ENCODE measurements around the gene FLVCR2.
"Not testable (repeated sequence)": the region's sequence is repeated elsewhere in the genome, so short reads cannot be mapped to it uniquely, and the experiment has no call there.

FLVCR2 gene

GRCh38 chr14:75595226-75595625 lies 16.8 kb downstream of the FLVCR2 start:
- DNase-seq (ENCODE audit: low read depth in 2 of 2) = no peak

GRCh38 chr14:75597149-75597548 lies 18.7 kb downstream of the FLVCR2 start:
- no peak for DNase-seq (ENCODE audit: low read depth in 2 of 2)

DNA sequence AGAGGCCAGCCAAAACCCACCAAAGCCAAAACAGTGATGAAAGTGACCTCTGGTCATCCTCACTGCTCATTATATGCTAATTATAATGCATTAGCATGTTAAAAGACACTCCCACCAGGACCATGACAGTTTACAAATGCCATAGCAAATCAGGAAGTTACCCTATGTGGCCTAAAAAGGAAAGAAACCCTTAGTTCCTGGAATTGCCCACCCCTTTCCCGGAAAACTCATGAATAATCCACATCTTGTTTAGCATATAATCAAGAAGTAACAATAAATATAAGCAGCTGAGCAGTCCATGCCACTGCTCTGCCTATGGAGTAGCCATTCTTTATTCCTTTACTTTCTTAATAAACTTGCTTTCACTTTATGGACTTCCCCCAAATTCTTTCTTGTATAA lies 21.7 kb downstream of the FLVCR2 start:
- DNase-seq (ENCODE audit: low read depth in 2 of 2) = not testable (repeated sequence)

- DNase-seq (ENCODE audit: low read depth in 2 of 2) = not testable (repeated sequence)
Observed at GRCh38 chr14:75601061-75601460, 22.6 kb downstream of the FLVCR2 start.

DNA sequence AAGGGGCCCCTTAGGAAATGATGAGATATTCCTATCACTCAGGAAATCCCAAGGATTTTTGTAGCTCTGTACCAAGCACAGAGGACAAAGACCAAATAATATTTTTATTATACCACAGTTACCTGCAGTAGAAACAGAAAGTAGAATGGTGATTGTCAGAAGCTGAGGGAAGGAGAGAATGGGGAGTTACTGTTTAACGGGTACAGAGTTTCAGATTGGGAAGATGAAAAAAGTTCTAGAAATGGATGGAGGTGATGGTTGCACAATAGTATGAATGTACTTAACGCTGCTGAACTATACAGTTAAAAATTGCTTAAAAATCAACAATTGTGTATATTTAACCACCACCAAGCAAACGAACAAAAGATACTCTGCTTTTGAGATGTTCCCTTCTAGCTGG lies 24.1 kb downstream of the FLVCR2 start:
- no peak for DNase-seq (ENCODE audit: low read depth in 2 of 2)

GRCh38 chr14:75604979-75605851 lies 26.8 kb downstream of the FLVCR2 start:
- DNase-seq (ENCODE audit: low read depth in 2 of 2) = no peak

- DNase-seq (ENCODE audit: low read depth in 2 of 2) = no peak
Observed at GRCh38 chr14:75605916-75606315, 27.5 kb downstream of the FLVCR2 start.

GRCh38 chr14:75607044-75607443 lies 28.6 kb downstream of the FLVCR2 start:
- DNase-seq (ENCODE audit: low read depth in 2 of 2) = no peak

GRCh38 chr14:75607842-75608640 lies 29.6 kb downstream of the FLVCR2 start:
- no peak for DNase-seq (ENCODE audit: low read depth in 2 of 2)

DNA sequence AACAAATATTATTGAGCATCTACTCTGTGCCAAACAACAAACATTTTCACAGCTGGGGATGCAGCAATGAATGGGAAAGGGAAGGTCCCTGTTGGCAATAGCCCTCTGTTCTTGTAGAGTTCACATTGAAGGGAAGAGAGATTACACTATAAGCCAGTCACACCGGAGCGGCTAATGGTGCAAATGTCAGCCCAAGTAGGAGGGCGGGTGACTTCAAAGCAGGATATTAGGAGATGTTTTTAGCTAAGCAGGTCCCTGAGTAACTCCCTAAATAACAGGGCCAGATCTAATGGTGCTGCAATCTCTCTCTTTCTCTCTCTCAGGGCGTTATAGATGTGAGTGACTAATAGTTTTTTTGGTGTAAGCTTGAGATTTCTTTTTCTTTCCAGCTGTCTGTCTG lies 30.7 kb downstream of the FLVCR2 start:
- DNase-seq (ENCODE audit: low read depth in 2 of 2) = no peak

GRCh38 chr14:75609606-75610475 lies 31.4 kb downstream of the FLVCR2 start:
- DNase-seq (ENCODE audit: low read depth in 2 of 2) = no peak

DNA sequence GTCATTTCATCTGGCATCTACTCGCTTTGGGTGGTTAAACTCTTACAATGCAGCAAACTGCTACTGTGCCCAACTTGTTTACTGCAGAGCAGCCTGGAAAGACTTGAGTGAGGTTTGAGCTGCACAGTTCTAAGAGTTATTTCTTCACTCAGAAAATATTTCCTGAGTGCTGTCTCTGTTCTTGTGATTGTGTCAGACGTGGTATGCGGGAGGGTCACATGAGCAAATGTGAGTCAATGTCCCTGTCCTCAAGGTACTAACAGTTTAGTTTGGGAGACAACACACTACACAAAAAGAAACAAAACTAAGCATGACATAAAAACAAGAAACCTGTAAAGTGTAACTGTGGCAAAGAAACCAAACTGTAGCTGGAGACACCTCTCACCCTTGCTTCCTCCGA lies 32.4 kb downstream of the FLVCR2 start:
- DNase-seq (ENCODE audit: low read depth in 2 of 2) = no peak

DNA sequence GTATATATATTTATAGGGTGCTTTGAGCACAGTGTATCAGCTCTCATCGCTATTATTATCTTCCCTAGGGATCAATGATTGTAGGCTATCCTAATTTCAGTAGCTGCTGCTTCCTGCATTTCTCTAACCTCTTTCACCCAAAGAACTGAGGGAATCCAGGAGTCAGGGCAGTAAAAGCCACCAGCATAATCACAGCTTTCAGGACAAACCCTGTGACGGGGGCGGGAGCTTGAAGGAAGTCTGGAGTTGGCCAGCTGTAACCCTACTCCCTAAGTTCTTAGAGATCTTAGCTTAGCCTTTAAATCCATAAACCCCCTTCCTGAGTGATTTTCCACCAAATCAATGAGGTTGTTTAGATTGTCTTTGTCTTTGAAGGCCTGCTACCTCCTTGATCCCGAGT lies 33.7 kb downstream of the FLVCR2 start:
- no peak for DNase-seq (ENCODE audit: low read depth in 2 of 2)

DNA sequence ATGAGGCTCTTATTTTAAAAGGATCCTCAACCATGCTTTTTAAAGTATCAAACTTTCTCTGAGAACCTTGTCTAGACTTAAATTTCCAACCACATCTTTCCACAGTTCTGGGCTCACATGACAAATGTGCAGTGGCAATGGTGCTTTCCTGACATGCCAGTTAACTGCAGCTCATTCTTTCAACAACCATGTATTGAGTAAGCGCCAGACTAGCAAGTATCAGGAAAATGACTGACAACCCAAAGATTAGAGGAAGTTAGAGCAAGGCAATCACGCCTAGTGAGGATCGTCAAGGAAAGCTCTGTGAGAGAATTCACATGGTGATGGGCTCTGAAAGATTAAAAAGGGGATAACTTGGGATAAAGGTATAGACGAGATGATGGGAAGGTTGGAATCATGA lies 35.8 kb downstream of the FLVCR2 start:
- no peak for DNase-seq (ENCODE audit: low read depth in 2 of 2)

- no peak for DNase-seq (ENCODE audit: low read depth in 2 of 2)
Observed at GRCh38 chr14:75615200-75615599, 36.8 kb downstream of the FLVCR2 start.

- DNase-seq (ENCODE audit: low read depth in 2 of 2) = no peak
Observed at GRCh38 chr14:75619548-75619947, 41.1 kb downstream of the FLVCR2 start.

- no peak for DNase-seq (ENCODE audit: low read depth in 2 of 2)
Observed at GRCh38 chr14:75625034-75625433, 46.6 kb downstream of the FLVCR2 start.

- no peak for DNase-seq (ENCODE audit: low read depth in 2 of 2)
Observed at GRCh38 chr14:75626396-75626795, 48.0 kb downstream of the FLVCR2 start.

DNA sequence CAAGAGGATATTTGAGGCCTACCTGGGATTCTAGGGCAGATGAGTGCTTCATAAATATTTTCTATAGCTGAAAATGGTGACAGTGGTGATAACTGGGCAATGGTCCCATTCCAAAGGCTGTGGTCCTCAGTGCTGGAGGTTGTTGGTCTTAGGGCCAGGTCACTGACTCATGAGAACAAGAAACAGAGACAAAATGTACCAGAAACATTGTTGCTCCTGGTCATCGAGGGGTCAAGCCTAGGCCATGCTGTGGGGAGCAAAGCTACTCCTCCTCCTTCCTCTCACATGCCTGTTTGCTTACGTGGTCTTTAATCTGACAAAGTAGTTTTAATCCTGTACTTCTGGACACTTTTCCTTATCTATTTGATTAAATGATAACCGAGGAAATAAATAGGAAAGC lies 48.4 kb downstream of the FLVCR2 start:
- no peak for DNase-seq (ENCODE audit: low read depth in 2 of 2)

DNA sequence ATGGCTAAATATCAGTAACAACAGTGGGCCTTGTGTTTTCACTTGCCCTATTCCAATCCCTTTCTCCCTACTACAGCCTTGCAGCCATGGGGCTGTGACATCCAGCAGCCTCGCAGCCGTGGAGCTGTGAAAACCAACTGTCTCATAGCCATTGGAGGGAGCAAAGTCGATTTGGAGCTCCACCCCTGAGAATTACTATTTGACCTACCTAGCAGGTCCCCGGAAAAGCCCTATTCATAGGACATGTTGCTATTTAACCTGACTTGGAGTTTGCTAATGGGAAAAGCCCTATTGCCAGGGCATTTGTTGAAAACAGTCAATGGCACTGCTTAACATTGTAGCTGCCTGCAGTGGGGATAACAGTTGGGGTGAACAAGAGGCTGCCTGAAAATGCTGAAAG lies 49.0 kb downstream of the FLVCR2 start:
- no peak for DNase-seq (ENCODE audit: low read depth in 2 of 2)

DNA sequence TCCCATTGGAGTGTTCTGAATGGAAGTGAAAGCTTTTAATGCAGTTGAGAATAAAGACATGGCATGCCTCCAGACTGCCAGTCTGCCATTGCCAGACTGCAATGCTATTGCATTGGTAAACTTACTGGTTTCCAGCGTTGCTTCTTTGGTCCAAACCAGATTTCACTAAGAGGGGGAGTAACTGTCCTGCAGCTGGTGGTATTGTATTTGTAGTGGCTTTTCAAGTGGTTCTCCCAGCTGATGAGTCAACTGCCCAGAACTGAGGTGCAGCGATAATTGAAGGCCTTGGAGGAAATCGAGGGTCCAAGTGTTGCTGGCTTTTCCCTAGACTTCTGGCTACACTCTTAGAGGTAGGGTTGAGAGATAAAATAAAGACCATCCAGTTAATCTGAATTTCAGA lies 50.4 kb downstream of the FLVCR2 start:
- no peak for DNase-seq (ENCODE audit: low read depth in 2 of 2)

Data from stimulated activated CD8-positive, alpha-beta memory T cell treated with anti-CD3 and anti-CD28 coated beads, Interleukin-7, amount 100 ng/mL, for 1 hour (primary cell).